HL-60 (cell line): ENCODE data around the gene SLC12A7.

Experiments
- DNase-seq, 2 experiments: peaks; one replicate each; pipeline ENCODE4 v3.0.0-alpha.2; 2010 to 2020; ENCODE audit warnings: low read depth in 1 of 2, low spot score in 1 of 2
- H3K27ac ChIP-seq: fragments of 250-450 bp; sonication (Bioruptor Pico); replicated peaks from 2 replicates; pipeline ENCODE4 v1.5.1; 2020; ENCODE audit warnings: mild to moderate bottlenecking, moderate library complexity
- H3K27me3 ChIP-seq: fragments of 250-450 bp; sonication (Bioruptor Pico); 2 replicates; pipeline ENCODE4 v1.5.1; 2021; ENCODE audit warnings: mild to moderate bottlenecking, moderate library complexity; ENCODE audit not compliant: insufficient read depth, poor library complexity, severe bottlenecking
- H3K4me3 ChIP-seq: replicated peaks from 2 replicates; pipeline ENCODE4 v1.5.1; 2011; ENCODE audit warnings: mild to moderate bottlenecking, control low read depth, low read length; ENCODE audit not compliant: insufficient read depth
- CTCF ChIP-seq: IDR thresholded peaks from one replicate; pipeline ENCODE4 v1.5.1; 2011; ENCODE audit warnings: low read length, control low read depth, inconsistent platforms; ENCODE audit not compliant: insufficient read depth
- GABPA ChIP-seq: IDR thresholded peaks from 2 replicates; pipeline ENCODE4 v1.6.1; 2012; ENCODE audit warnings: low read depth
- POLR2AphosphoS5 ChIP-seq: IDR thresholded peaks from 2 replicates; pipeline ENCODE4 v1.6.1; 2012; ENCODE audit warnings: low read depth
- REST ChIP-seq: IDR thresholded peaks from 2 replicates; pipeline ENCODE4 v1.6.1; 2012; ENCODE audit warnings: low read depth; ENCODE audit not compliant: insufficient replicate concordance
- SPI1 ChIP-seq: IDR thresholded peaks from 2 replicates; pipeline ENCODE4 v1.6.1; 2012; ENCODE audit warnings: low read depth, mild to moderate bottlenecking, borderline replicate concordance

Gene SLC12A7

GRCh38 chr5:1068204-1068894, 43.5 kb downstream of the SLC12A7 start:
- no peak for TF ChIP-seq CTCF
- no peak for TF ChIP-seq REST
- TF ChIP-seq GABPA: no peak
- no peak for TF ChIP-seq POLR2AphosphoS5
- TF ChIP-seq SPI1: no peak

GRCh38 chr5:1067141-1068121, 44.4 kb downstream of the SLC12A7 start:
- no peak for DNase-seq
- no peak overlapping the region for H3K4me3 ChIP-seq
- TF ChIP-seq GABPA: no peak
- no peak for TF ChIP-seq REST
- TF ChIP-seq POLR2AphosphoS5: no peak
- TF ChIP-seq SPI1: no peak
- TF ChIP-seq CTCF: no peak

More at GRCh38 chr5:1068204-1068894, 43.5 kb downstream of the SLC12A7 start:
- H3K4me3 ChIP-seq: no peak overlapping the region
- H3K27me3 ChIP-seq: no peaks in the 10 kb centered on the region
- DNase-seq: no peak
- H3K27ac ChIP-seq: no peak overlapping the region

GRCh38 chr5:1066676-1067075, 45.2 kb downstream of the SLC12A7 start:
- Histone ChIP-seq H3K27me3 (no peaks in the 10 kb centered on the region), H3K4me3 (no peak overlapping the region), H3K27ac (no peak overlapping the region)
- DNase-seq: no peak
- TF ChIP-seq SPI1 (no peak), GABPA (no peak), POLR2AphosphoS5 (no peak)

More at GRCh38 chr5:1067141-1068121, 44.4 kb downstream of the SLC12A7 start:
- H3K27me3 ChIP-seq: no peaks in the 10 kb centered on the region
- H3K27ac ChIP-seq: no peak overlapping the region
